Stimulated activated CD4-positive, alpha-beta T cell treated with anti-CD3 and anti-CD28 coated beads, Interleukin-2, amount 100 ng/mL, for 24 hours (primary cell): ENCODE data around the gene B4GALT2.

Experiments used
- DNase-seq, 2 donors: peaks; one replicate each; pipeline ENCODE4 v3.0.0-alpha.2; 2020

Gene B4GALT2

DNA sequence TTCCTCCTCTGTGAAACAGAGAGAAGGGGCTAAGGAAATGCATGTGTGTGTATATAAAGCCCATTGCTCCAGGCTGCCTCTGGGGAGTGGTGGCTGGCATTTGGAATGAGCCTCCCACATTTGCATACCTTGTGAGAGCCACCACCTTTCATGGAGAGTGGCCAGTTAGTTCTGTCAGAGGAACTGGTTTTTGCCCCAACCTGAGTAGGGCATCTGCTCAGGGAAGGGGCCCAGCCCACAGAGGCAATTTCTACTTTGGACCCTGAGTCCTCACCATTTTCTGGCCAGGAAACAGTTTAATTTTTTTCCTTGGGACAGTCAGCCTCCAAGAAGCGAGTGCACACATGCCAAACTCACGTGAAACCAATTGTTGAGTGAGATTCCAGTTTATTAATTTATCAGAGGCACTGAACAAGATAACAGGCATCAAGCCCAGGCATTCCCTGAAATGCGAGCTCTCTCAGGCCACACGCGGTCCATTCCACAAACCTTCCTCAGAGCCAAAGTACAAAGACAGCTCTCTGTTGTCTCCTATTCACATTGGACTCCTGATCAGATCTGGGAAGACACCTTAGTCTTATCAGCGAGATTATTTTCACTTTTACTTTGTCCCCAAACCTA lies 53.3 kb downstream of the B4GALT2 start:
- DNase-seq, result no peak

- DNase-seq, result no peak
Measured at GRCh38 chr1:44033041-44033575, 54.1 kb downstream of the B4GALT2 start.

DNA sequence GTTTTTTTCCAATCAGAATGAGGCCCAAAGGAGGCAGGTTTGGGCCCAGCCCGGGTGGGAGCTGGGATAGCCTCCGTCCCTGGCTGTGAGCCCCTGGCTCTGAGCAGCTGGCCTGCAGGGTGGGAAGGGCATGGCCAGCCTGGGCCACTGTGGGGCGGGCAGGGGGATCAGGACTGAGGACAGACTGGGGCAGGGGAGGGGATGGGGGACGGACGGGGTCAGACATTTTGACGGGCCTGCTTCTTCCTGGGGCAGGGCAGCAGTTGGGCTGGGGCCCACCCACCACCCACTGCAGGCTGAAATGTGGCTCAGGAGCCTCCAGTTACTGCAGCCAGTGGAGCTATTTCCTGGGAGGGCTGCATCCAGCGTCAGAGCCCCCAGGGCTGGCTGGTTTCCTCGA lies 54.7 kb downstream of the B4GALT2 start:
- DNase-seq, result no peak

- no peak for DNase-seq
Measured at GRCh38 chr1:44034423-44034822, 55.4 kb downstream of the B4GALT2 start.

GRCh38 chr1:44034976-44035716 lies 56.1 kb downstream of the B4GALT2 start:
- no peak for DNase-seq

GRCh38 chr1:44035726-44036408 lies 56.9 kb downstream of the B4GALT2 start:
- DNase-seq, result no peak

GRCh38 chr1:44036409-44037139 lies 57.6 kb downstream of the B4GALT2 start:
- DNase-seq, result peak; percentile 71 to 74

GRCh38 chr1:44037154-44037553 lies 58.1 kb downstream of the B4GALT2 start:
- no peak for DNase-seq

GRCh38 chr1:44038876-44039657 lies 60.1 kb downstream of the B4GALT2 start:
- DNase-seq, result no peak

DNA sequence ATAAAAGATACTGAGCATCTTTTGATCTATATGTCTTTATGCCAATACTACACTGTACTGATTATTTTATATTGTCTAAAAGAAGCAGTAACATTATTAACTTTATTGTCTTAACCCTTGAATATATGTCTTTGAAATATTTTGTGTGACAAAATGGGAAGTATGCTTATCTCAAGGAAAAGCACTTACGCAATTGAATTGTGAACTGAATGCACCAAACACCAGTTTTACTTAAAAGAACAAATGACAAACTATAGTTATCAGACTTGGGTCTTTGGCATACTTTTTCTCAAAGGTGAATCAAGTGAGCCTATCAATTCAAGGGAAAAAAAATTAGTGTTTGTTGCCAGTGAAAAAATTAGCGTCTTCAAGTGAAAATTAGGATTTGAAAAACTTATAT lies 61.4 kb downstream of the B4GALT2 start:
- no peak for DNase-seq
